ENCODE measurements around the gene DOCK8.

DNA sequence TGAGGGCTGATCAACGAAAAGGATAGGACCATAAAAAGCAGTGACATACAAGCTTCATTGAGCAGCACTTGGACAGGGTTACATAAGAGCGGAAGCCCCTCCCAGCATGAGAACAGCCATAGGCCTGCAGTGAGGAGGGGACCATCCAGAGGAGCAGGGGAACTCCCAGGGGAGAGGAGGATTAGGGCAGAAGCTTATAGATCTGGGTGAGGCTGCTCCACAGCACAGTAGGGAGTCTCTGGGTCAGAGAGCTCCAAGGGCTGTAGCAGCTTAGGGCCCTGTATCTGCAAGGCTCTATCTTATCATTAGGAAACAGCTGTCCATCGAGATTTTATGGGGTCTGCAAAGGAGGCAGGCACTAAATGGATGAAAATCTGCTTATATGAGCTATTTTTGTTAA, 186.6 kb downstream of the DOCK8 start:
- TF ChIP-seq, protein P1, sequence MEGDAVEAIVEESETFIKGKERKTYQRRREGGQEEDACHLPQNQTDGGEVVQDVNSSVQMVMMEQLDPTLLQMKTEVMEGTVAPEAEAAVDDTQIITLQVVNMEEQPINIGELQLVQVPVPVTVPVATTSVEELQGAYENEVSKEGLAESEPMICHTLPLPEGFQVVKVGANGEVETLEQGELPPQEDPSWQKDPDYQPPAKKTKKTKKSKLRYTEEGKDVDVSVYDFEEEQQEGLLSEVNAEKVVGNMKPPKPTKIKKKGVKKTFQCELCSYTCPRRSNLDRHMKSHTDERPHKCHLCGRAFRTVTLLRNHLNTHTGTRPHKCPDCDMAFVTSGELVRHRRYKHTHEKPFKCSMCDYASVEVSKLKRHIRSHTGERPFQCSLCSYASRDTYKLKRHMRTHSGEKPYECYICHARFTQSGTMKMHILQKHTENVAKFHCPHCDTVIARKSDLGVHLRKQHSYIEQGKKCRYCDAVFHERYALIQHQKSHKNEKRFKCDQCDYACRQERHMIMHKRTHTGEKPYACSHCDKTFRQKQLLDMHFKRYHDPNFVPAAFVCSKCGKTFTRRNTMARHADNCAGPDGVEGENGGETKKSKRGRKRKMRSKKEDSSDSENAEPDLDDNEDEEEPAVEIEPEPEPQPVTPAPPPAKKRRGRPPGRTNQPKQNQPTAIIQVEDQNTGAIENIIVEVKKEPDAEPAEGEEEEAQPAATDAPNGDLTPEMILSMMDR (IDR thresholded peaks at IDR 0.05): no peak
- TF ChIP-seq POLR2A (IDR thresholded peaks at IDR 0.05) (no peak), POLR2AphosphoS5 (IDR thresholded peaks at IDR 0.05) (no peak)
